ENCODE measurements around the gene SLX4IP.
"Not testable (repeated sequence)": the region's sequence is repeated elsewhere in the genome, so short reads cannot be mapped to it uniquely, and the experiment has no call there.

SLX4IP gene

DNA sequence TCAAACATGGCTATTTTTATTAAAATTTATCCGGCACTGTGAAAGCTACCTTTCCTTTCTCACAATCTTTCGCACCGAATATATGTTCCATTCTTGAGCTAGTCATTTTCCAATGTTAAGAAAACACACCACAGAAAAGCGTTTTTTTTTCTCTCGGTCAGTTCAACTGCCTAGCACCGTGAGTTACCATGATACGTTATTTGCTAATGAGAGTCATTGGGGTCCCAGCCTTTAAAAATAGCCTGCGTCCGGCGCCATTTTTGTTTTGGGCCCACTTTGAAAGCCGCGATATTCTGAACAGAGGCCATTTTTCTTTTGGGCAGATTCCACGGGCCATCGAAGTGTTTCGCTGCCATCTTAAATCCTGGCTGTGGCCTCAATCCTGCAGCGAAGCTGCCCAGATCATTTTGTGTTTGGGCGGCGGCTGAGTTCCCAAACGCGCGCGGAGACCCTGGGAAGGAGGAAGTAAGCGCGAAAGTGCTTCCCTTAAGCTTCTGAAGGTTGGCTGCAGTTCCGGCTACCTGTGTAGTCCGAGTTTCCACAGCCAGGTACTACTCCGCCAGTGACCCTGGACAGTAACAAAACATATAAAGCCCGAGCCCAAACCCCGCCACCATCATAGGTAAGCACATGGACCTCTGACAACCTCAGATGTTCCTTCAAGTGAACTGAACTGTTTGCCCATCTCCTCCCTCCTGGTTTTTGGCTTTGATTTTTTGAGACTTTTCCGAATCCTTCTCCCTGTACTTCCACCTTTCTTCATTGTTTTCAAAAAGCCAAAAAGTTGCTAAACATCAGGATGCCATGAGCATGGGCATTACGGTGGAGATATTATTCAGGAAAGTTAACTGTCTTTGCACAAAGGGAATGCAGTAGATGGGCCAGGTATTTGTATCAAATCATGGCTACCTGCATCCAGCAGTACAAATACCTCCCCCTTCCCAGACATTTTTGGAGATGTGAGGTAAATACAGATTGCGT is at the start of gene SLX4IP:
Gene SLX4IP, plus strand, starts transcription at position 474 of the 981 bp plus-strand sequence. CDS start 22,900 bp downstream, outside the sequence.
- peak; percentile 97 for DNase-seq

DNA sequence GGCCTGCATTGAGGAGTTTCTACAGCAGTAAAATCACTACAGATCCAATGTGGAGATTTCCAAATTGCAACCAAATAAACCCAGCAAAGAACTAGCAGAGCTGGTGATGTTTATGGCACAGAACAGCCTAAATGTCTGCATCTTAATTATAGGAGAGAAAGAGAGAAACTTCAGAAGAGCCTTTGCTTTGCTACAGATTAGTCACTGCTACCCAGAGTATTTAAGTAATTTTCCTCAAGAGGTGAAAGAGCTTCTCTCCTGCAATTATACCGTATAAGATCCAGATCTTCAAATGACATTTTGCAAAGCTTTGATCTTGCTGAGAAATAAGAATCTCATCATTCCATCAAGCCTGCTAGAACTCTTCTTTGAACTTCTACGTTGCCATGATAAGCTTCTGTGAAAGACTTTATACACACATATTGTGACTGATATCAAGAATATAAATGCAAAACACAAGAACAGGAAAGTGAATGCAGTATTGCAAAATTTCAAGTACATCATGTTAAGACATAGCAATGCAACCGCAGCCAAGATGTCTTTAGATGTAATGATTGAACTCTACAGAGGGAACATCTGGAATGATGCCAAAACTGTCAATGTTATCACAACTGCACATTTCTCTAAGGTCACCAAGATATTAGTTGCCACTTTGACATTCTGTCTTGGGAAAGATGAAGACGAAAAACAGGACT is 49.1 kb upstream of the SLX4IP start:
- DNase-seq = no peak

GRCh38 chr20:10387686-10388085 is 47.4 kb upstream of the SLX4IP start:
- no peak for DNase-seq

DNA sequence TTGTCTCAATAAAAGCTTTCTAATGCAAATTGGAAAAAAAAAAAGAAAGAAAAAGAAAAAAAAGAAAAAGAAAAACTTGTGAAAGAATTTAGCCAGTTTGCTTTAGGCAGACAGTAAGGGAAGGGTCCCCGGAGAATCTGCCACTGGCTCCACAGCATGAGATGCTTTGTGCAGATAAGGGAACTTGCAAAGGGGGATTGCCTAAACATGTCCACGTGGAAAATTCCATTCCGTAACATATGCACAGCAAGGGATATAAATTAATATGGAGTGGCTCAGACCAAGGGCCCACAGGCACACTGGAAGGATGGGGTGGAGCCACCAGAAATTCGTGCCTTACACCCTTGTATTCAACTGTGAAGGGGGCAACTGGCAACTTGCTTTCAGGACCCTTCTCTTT is 46.5 kb upstream of the SLX4IP start:
- DNase-seq = no peak

DNA sequence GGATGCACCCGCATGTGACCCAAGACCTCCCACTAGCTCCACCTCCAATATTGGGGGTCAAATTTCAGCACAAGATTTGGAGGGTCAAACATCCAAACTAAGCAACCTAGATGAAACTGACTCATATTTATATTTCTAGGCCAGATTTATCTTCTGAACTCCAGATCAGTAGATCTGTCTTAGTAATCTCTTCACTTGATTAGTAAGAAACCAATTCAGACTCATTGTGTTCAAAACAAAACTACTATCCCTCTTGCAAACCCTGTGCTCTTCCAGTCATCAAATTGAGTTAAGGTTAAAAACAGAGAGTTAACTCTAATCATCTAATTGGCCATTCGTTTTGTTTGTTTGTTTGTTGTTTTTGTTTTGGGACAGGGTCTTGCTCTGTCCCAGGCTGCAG is 44.4 kb upstream of the SLX4IP start:
- DNase-seq = no peak

- DNase-seq = not testable (repeated sequence)
Observed at GRCh38 chr20:10394752-10395151, 40.4 kb upstream of the SLX4IP start.

DNA sequence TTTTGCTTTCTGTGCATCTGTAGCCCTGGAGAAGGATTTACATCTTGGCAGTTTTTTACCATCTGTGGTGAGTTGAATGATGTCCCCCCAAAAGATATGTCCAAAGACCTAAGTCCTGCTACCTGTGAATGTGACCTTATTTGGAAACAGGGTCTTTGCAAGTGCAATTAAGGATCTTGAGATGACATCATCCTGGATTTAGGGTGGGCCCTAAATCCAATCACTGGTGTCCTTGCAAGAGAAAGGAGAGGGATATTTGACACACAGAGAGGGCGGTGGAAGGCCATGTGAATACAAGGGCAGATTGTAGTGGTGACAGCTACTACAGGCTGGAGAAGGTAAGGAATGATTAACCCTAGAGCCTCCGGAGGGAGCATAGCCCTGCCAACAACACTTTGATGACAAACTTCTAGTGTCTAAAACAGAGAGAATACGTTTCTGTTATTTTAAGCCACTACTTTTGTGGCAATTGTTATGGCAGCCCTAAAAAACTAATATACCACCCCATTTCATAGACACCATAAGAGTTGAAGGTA is 36.2 kb upstream of the SLX4IP start:
- no peak for DNase-seq

DNA sequence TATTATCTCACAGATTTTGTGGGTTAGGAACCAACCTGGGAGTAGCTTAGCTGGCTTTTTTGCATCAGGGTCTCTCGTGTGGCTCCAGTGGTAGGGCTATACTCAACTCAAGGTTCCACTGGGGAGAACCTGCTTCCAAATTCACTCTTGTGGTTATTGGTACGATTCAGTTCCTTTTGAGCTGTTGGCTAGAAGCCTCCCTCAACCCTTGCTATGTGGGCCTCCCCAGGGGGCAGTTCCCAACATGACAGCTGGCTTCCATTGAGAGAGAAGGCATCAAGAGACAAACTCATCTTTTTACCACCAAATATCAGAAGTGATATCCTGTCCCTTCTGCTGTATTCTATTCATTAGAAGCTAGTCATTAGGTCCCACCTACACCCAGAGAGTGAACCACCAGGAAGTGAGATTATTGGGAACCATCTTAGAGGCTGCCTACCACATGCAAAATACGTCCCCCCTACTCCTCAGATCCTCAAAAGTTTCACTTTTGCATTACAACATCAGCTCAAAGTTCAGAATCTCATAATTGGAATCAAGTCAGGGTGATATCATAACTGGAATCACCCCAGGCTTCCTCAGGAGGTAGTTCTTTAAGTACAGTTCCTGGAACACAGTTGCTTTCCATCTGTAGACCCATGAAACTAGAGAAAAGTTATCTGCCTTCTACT is 32.0 kb upstream of the SLX4IP start:
- DNase-seq = no peak

DNA sequence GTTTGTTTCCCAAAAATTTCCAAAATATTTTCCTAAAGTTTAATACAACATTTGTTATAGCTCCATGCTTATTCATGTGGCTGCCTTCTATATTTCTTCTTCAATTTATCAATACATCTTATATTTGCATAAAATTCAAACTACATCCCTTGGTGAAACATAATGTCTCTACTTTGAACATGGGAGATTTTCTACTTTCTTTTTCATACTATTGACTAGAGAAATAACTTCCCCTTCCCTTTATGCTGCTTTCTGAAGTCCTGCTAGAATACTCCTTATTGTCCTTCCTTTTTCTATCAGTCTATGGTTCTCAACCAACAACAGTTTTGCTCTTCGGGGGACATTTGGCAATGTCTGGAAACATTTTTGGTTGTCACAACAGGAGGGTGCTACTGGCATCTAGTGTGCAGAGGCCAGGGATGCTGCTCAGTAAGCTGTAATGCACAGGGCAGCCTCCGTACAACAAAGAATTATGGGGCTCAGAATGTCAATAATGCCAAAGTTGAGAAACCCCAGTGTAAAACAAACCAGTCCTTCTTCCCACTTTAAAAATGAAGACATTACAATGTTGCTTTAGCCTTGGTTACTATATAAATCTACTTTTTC is 31.0 kb upstream of the SLX4IP start:
- DNase-seq = no peak

DNA sequence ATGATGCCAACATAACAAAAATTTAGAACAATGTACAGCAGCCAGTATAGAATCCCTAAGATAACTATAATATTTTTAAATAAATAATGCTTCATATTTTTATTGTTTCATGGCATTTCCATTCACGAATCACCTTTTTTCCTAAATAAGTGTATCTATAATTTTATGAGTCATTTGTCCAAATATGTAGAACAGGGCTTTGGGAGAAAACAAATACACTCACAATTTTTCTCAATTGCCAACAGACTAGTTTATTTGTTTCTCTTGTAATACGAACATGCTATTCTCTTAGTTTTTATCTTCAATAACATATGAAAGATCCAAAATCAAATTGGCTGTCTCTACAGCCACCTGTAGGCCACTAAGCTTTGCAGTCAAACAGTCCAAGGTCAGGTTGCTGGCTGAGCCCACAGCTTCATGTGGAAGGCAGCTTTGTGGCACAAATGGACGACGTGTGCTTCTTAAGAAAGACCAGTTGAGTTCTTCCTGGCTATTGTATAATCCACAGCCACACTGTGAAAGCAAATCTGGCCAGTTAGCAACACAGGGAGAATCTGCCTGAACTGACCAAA is 30.1 kb upstream of the SLX4IP start:
- no peak for DNase-seq

DNA sequence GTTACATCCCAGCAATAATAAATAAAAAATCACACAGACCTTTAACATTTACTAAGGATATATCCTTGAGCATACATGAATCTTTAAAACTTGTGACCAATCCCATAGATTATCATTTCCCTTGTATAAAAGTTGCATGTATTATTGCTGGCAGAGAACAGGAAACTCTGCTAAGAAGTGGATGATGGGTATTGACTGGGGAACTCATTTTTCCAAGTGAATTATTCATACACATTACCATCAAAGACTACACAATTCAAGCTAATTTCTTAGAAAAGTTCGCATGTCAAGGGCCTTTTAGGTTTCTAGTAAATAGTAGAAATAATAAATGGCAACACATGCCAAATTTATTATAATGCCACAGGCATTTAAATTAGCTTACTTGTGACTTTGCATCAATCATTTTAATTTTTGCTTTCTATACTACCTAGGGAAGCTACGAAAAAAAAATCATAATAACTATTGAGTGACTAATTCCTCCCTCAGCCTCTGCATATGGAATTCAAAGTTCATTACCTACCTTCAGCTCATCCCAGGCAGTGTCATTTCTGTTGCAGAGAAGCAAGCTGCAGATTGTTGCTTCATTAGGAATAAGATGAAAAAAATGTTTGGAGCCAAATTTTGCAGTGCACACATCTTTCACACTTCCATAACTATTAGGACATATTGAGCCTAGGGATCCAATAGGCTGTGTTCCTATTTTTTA is 26.8 kb upstream of the SLX4IP start:
- no peak for DNase-seq

GRCh38 chr20:10411673-10412072 is 23.4 kb upstream of the SLX4IP start:
- DNase-seq = no peak

GRCh38 chr20:10412591-10413408 is 22.3 kb upstream of the SLX4IP start:
- DNase-seq = no peak

GRCh38 chr20:10415013-10415650 is 20.0 kb upstream of the SLX4IP start:
- DNase-seq = peak; percentile 65

- not testable (repeated sequence) for DNase-seq
Observed at GRCh38 chr20:10417218-10417617, 17.9 kb upstream of the SLX4IP start.

DNA sequence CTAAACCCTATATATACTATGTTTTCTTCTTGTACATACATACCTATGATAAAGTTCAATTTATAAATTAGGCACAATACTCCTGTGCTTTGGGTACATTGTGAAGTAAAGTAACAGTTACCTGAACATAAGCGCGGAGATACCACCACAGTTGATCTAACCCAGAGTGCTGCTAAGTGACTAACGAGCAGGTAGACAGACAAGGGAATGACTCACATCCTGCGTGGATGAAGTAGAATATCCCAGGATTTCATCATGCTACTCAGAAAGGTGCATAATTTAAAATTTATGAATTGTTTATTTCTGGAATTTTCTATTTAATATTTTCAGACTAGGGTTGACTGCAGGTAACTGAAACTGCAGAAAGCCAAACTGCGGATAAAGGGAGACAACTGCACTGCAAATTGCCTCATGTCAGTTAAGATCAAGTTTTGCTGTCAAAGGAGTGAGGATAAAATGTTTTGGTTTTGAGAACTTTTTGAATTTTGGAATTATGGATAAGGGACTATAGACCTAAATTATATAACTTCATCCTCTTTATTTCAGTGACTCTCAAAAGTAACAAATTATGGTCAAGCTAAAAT is 15.5 kb upstream of the SLX4IP start:
- peak; percentile 19 for DNase-seq

DNA sequence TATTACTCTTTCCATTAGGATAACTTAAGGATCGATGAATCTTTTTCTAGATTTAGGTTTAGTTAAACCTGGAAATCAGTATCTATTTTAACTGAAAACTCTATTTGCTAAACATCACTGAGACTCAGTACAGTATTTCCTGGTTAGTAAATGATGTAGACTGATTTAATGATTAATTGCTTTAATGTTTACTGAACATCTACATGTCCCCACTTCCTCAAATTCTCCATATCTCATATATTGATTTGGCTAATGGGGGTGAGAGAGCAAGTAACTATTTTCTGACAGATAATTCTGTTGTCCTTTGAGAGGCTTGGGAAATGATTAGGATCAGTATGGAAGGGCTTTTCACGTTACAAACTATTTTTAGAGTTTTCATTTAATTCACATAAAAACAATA is 11.4 kb upstream of the SLX4IP start:
- no peak for DNase-seq

- peak; percentile 65 for DNase-seq
Observed at GRCh38 chr20:10427060-10427692, 7.9 kb upstream of the SLX4IP start.

- DNase-seq = no peak
Observed at GRCh38 chr20:10428008-10428407, 7.1 kb upstream of the SLX4IP start.

Measured in EL (cell line).